Keratinocyte (primary cell): Measurements from ENCODE around the gene IRX5. TPM values are rescaled to one million over a fixed set of nuclear protein-coding genes. Genes with fewer than 3 reads are reported as not detected.

Experiments
- DNase-seq: peaks from one replicate; pipeline ENCODE4 v3.0.0-alpha.2; 2011; ENCODE audit warnings: low read depth, missing footprints, low spot score
- FAIRE-seq: peaks from 2 replicates; lab custom pipeline; 2011; peaks lifted over from hg19 to GRCh38; lab: Jason Lieb, UNC
- H2AFZ ChIP-seq: 2 replicates; pipeline ENCODE4 v1.6.0; 2012; ENCODE audit warnings: low read length, control low read depth, inconsistent platforms; ENCODE audit not compliant: control insufficient read depth
- H3K27ac ChIP-seq: 2 replicates; pipeline ENCODE4 v1.5.1; 2011; ENCODE audit warnings: low read length; ENCODE audit not compliant: control insufficient read depth, insufficient read depth
- H3K27me3 ChIP-seq: 3 replicates; pipeline ENCODE4 v1.6.0; 2011; ENCODE audit warnings: low read length; ENCODE audit not compliant: control insufficient read depth, insufficient read depth; ENCODE audit errors: extremely low read depth
- H3K36me3 ChIP-seq, 2 experiments: 2 replicates in 1 of 2; 3 replicates in 1 of 2; pipeline ENCODE4 v1.5.1; 2011; ENCODE audit warnings: low read length in 2 of 2, mild to moderate bottlenecking in 1 of 2; ENCODE audit not compliant: control insufficient read depth in 2 of 2, insufficient read depth in 2 of 2; ENCODE audit errors: extremely low read depth in 1 of 2
- H3K4me1 ChIP-seq: 3 replicates; pipeline ENCODE4 v1.5.1; 2011; ENCODE audit warnings: low read length; ENCODE audit not compliant: control insufficient read depth, insufficient read depth; ENCODE audit errors: extremely low read depth
- H3K4me2 ChIP-seq: 3 replicates; pipeline ENCODE4 v1.6.0; 2011; ENCODE audit warnings: low read depth, low read length; ENCODE audit not compliant: control insufficient read depth, insufficient read depth; ENCODE audit errors: extremely low read depth
- H3K4me3 ChIP-seq, 3 experiments: fragments of 200-600 bp in 1 of 3; sonication (generic) in 1 of 3; 2 replicates in 2 of 3; 3 replicates in 1 of 3; pipeline ENCODE4 v1.5.1; 2011 to 2016; ENCODE audit warnings: low read length in 3 of 3, mild to moderate bottlenecking in 3 of 3, control low read depth in 2 of 3, inconsistent platforms in 1 of 3, low read depth in 1 of 3, mixed read lengths in 1 of 3, mixed run types in 1 of 3, moderate library complexity in 1 of 3; ENCODE audit not compliant: control insufficient read depth in 2 of 3, insufficient read depth in 2 of 3; ENCODE audit errors: extremely low read depth in 1 of 3
- H3K79me2 ChIP-seq: 2 replicates; pipeline ENCODE4 v1.6.0; 2012; ENCODE audit warnings: low read length; ENCODE audit not compliant: control insufficient read depth, insufficient read depth
- H3K9ac ChIP-seq: 3 replicates; pipeline ENCODE4 v1.6.0; 2011; ENCODE audit warnings: low read length; ENCODE audit not compliant: control insufficient read depth, insufficient read depth; ENCODE audit errors: extremely low read depth
- H3K9me1 ChIP-seq: 3 replicates; pipeline ENCODE4 v1.6.0; 2011; ENCODE audit warnings: low read length; ENCODE audit not compliant: control insufficient read depth, insufficient read depth; ENCODE audit errors: extremely low read depth
- H3K9me3 ChIP-seq: 2 replicates; pipeline ENCODE4 v1.5.1; 2012; ENCODE audit warnings: low read depth, low read length; ENCODE audit not compliant: control insufficient read depth
- H4K20me1 ChIP-seq: 3 replicates; pipeline ENCODE4 v1.6.0; 2011; ENCODE audit warnings: low read length; ENCODE audit not compliant: control insufficient read depth, insufficient read depth; ENCODE audit errors: extremely low read depth
- EZH2 ChIP-seq: IDR thresholded peaks from one replicate; pipeline ENCODE4 v1.6.1; 2012; ENCODE audit warnings: inconsistent platforms, mild to moderate bottlenecking, low read length, moderate library complexity
- dilution Hi-C: fragments of 300-500 bp; cut with MboI; formaldehyde crosslinking; loops from one replicate; pipeline ENCODE4 v1.7.0; 2020; ENCODE audit warnings: low sequenced_read_pairs; ENCODE audit not compliant: extremely low pct_ligation_motif_present
- polyA plus RNA-seq, 5 experiments: library from polyadenylated mRNA; depleted of rRNA in 3 of 5; stranded (reverse) in 3 of 5; stranded (forward) in 1 of 5; unstranded in 1 of 5; fragments of >200 nt; gene quantifications; 1 replicate in 1 of 5; 2 replicates in 3 of 5; 3 replicates in 1 of 5; pipeline versions ENCODE4 v1.2.1 to v1.2.3, GENCODE V29; 2011 to 2012; ENCODE audit warnings: missing spikeins in 2 of 5, low read depth in 1 of 5, low replicate concordance in 1 of 5
- TF ChIP-seq, protein P1 (sequence below), 3 experiments: IDR thresholded peaks in 1 of 3; conservative IDR thresholded peaks in 1 of 3; optimal IDR thresholded peaks in 1 of 3; 2 replicates in 2 of 3; 3 replicates in 1 of 3; pipeline versions ENCODE3 to v1.5.1; 2011; ENCODE audit warnings: low read length in 3 of 3, mild to moderate bottlenecking in 3 of 3, moderate library complexity in 2 of 3, control low read depth in 1 of 3, inconsistent platforms in 1 of 3; ENCODE audit not compliant: insufficient read depth in 2 of 3; ENCODE audit errors: extremely low read depth in 1 of 3

IRX5 gene
- polyA plus RNA-seq, 1 donor (not counting 4 experiments of a cell fraction or from before 2014, with no cell fraction given) = 2.6 TPM

DNA sequence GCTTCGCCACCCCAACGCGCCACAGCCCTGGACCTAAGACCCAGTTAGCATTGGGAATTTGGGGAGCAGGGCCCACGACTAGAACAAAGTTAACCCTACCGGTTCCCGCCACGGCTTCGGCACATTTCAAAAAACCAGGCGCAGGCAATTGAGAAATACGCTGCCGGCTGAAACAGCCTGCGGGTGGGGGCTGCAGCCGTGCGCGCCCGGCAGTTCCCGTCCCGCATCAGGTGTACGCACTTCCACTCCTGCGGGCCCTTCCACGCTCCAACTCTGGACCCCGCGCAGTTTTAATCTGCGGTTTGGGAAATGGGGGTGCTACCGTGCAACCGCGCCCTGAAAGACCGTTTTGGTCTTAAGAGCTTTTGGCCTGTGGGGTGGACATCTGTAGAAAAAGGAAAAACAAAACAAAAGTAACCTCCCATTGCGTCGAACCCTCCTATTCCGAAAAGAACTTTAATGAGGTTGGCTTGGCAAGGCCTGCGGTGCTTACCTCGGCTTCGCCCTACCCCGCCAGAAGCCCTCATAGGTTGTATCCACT lies 7.1 kb downstream of the IRX5 start:
- Histone ChIP-seq H3K4me3 (peak overlapping the region; percentile 44 to 88 (median 68)), H3K27ac (peak overlapping the region; percentile 7), H3K9me1 (no peaks in the 10 kb centered on the region), H3K4me2 (peak overlapping the region; percentile 99), H3K9me3 (no peaks in the 10 kb centered on the region), H3K79me2 (peaks cover 42% of the 10 kb centered on the region), H2AFZ (no peak overlapping the region), H3K36me3 (peaks cover 0 to 3% of the 10 kb centered on the region in 2 experiments), H3K4me1 (peaks cover 13% of the 10 kb centered on the region), H3K9ac (peak overlapping the region; percentile 94), H4K20me1 (no peaks in the 10 kb centered on the region), H3K27me3 (no peaks in the 10 kb centered on the region)
- DNase-seq = no peak
- FAIRE-seq = no peak
- TF ChIP-seq, protein P1, sequence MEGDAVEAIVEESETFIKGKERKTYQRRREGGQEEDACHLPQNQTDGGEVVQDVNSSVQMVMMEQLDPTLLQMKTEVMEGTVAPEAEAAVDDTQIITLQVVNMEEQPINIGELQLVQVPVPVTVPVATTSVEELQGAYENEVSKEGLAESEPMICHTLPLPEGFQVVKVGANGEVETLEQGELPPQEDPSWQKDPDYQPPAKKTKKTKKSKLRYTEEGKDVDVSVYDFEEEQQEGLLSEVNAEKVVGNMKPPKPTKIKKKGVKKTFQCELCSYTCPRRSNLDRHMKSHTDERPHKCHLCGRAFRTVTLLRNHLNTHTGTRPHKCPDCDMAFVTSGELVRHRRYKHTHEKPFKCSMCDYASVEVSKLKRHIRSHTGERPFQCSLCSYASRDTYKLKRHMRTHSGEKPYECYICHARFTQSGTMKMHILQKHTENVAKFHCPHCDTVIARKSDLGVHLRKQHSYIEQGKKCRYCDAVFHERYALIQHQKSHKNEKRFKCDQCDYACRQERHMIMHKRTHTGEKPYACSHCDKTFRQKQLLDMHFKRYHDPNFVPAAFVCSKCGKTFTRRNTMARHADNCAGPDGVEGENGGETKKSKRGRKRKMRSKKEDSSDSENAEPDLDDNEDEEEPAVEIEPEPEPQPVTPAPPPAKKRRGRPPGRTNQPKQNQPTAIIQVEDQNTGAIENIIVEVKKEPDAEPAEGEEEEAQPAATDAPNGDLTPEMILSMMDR (optimal IDR thresholded peaks at IDR 0.05 in 1 of 3, IDR thresholded peaks at IDR 0.05 in 1 of 3, conservative IDR thresholded peaks at IDR 0.05 in 1 of 3; ENCODE audit: extremely low read depth in 1 of 3, insufficient read depth in 2 of 3, low read length in 3 of 3) = peak in 1 of 3 experiments; percentile 2
- no peak for TF ChIP-seq EZH2
- dilution Hi-C loops = no loop called here

- Histone ChIP-seq H3K79me2 (peaks cover 35% of the 10 kb centered on the region), H3K36me3 (peaks cover 0 to 3% of the 10 kb centered on the region in 2 experiments), H2AFZ (peak overlapping the region; percentile 33), H3K4me2 (peak overlapping the region; percentile 99), H4K20me1 (no peaks in the 10 kb centered on the region), H3K9me3 (no peaks in the 10 kb centered on the region), H3K9ac (peak overlapping the region; percentile 94), H3K4me3 (peak overlapping the region in 2 of 3 experiments; percentile 68 to 88), H3K27me3 (no peaks in the 10 kb centered on the region), H3K27ac (peak overlapping the region; percentile 7), H3K4me1 (peaks cover 13% of the 10 kb centered on the region), H3K9me1 (no peaks in the 10 kb centered on the region)
- DNase-seq (no peak), FAIRE-seq (no peak)
- dilution Hi-C loops = no loop called here
- no peak for TF ChIP-seq EZH2
- TF ChIP-seq, protein P1 (optimal IDR thresholded peaks at IDR 0.05 in 1 of 3, IDR thresholded peaks at IDR 0.05 in 1 of 3, conservative IDR thresholded peaks at IDR 0.05 in 1 of 3; ENCODE audit: extremely low read depth in 1 of 3, insufficient read depth in 2 of 3, low read length in 3 of 3) = peak in 1 of 3 experiments; percentile 34
Observed at GRCh38 chr16:54938212-54939028, 7.8 kb downstream of the IRX5 start.
